GM18951 (cell line): ENCODE data around the gene KDM4B.

ENCODE experiments used
- POLR2A ChIP-seq: IDR thresholded peaks from 4 replicates; pipeline ENCODE4 v1.6.1; 2011; ENCODE audit warnings: mild to moderate bottlenecking; ENCODE audit not compliant: insufficient read length, insufficient read depth; ENCODE audit errors: extremely low read depth
- in situ Hi-C: fragments of 300-500 bp; cut with MboI; formaldehyde crosslinking; loops from one replicate; pipeline ENCODE4 v1.12.0; 2022; ENCODE audit warnings: low sequenced_read_pairs, mixed read lengths, inconsistent platforms; ENCODE audit not compliant: unreplicated experiment

The KDM4B gene

DNA sequence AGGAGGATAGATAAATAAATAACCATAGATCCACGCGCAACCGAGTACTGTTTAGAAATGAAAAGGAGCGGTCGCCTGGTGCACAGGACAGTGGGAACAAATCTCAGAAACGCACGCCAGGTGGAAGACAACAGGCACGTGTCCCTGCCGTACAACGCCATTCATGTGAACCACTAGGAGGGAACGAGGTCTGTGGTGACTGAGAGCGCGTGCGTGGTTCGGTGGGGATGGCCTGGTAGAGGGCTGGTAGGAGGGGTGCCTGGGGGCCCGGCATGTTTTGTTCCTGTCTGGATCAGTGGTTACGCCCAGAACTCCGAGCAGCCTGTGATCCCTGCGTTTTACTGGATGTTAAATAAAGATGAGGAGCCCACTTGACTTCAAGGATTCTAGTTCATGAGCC, 111.9 kb downstream of the KDM4B start:
- in situ Hi-C loops: no loop called here

GRCh38 chr19:5081443-5082161, 112.7 kb downstream of the KDM4B start:
- in situ Hi-C loops: no loop called here
- TF ChIP-seq POLR2A: no peak

More for the DNA sequence above, 111.9 kb downstream of the KDM4B start:
- TF ChIP-seq POLR2A: no peak

DNA sequence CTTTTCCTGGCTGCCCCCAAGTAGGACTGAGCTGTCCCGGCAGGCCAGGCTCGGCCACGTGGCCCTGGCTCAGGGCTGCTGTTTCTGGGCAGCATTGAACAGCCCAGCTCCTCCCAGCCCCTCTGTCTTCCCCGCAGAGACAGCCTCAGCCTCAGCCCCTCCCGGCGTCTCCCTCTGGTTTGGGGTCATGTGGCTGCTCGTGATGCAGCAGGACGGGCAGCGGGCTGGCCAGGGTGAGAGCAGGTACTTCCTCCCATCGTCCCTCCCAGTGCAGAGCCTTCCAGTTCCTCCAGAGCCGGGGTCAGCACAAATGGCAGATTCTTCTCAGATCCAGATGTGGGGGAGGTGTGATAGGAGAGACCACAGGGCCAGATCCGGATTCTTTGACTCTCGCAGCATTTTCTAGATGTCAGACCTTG, 114.6 kb downstream of the KDM4B start:
- TF ChIP-seq POLR2A: no peak
- in situ Hi-C loops: no loop called here

DNA sequence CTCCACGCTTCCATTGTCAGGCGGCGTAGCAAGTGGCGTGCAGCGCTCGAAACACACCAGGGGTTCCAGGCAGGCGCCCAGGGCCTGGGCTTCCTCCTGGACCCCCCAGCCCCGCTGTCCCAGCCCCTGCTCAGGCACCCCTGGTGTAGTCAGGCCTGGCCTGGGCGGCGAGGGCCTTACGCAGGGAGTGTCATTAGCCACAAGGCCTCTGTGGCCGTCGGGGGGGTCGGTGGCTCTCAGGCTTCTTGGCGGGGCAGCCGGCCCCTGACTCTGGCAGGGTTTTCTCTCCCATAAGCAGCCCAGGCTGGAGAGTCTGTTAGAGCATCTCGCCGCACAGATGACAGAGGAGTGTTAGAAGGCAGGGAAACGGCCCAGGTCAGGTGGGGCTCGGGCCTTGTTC, 116.7 kb downstream of the KDM4B start:
- no peak for TF ChIP-seq POLR2A
- in situ Hi-C loops: no loop called here

DNA sequence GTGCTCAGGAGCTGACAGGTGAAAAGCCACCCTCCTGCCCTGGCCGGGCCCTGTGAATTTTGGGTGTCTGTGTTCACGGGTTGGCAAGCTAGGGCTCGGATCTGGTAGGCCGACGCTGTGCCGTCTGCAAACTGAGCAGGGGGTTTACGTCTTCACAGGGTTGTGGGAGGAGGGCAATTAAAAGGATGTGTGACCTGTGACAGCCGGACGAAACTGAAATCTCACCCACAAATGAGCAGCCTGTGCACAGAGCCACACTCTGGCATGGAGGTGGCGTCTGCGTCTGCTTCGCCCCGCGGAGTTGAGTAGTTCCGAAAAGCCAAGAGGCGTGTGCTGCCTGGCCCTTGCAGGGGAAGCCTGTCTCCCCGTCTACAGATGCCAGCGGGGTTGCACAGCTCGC, 117.3 kb downstream of the KDM4B start:
- TF ChIP-seq POLR2A: no peak

GRCh38 chr19:5086725-5087439, 118.0 kb downstream of the KDM4B start:
- TF ChIP-seq POLR2A: no peak
- in situ Hi-C loops: no loop called here

More for the DNA sequence above, 117.3 kb downstream of the KDM4B start:
- in situ Hi-C loops: no loop called here

GRCh38 chr19:5089283-5089682, 120.4 kb downstream of the KDM4B start:
- TF ChIP-seq POLR2A: no peak
- in situ Hi-C loops: no loop called here

GRCh38 chr19:5090465-5091017, 121.6 kb downstream of the KDM4B start:
- no peak for TF ChIP-seq POLR2A

DNA sequence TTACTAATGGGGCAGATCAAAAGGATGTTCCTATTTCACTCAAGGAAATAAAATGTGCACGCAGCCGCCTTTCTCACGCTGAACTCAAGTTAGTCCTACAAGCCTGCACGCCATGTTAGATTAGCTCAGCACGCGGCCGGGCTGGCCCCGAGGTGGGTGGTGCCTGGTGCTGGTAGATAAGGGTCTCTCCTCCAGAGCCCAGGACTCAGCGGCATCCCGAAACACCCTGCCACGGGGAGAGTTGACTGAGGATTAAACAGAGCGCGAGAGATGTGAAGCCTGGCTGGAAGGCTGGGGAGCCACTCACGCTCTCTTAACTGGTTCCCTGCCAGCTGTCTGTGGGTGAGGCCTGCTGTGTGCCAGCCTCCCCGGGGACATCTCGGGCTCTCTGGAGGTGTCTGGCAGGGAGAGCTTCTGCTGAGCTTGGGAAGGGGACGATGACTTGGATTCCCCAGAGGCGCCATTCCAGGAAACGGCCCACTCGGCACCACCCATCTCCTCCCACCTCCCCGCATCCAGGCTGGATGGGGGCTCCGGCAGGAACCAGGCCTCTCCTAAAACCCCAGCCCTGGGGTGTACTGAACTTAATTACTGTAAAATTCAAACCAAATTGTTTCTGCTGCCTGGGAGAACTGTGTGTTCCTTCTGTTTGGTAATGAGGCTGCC, 122.2 kb downstream of the KDM4B start:
- TF ChIP-seq POLR2A: no peak
- in situ Hi-C loops: no loop called here

More at GRCh38 chr19:5090465-5091017, 121.6 kb downstream of the KDM4B start:
- in situ Hi-C loops: no loop called here

DNA sequence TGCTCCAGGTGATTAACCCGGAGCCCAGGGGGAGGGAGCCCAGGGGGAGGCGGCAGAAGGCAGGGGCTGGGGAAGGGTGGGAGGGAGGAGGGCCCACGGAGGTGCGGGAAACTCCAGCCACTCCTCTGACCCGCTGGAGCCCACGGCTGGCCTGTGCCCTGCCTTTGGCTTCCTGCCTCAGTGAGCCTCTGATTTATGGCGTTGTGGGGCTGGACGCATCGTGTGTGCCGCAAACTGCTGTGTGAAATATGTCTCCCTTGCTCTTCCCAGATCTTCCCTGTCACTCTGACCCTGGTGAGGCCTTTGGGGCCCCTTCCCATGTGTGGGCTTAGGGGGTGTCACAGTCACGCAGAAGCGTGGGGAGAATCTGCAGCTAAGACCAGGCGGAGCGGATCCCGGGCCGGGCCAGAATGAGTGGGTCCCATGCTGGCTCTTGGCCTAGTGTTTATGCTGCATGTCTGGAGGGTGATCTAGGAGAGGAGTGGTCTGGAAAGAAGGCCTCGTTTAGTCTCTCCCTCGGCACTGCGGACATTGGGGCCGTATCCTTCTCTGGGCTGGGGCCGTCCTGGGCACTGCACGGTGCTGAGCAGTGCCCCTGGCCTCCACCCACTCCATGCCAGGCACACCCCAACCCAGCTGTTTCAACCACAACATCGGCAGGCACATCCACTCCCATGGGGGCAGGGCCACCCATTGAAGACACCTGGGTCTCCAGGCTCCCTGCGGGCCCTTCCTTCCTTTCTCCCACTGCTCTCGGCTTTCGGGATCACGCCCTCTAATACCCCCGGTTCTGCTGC, 123.0 kb downstream of the KDM4B start:
- in situ Hi-C loops: no loop called here
- TF ChIP-seq POLR2A: no peak

DNA sequence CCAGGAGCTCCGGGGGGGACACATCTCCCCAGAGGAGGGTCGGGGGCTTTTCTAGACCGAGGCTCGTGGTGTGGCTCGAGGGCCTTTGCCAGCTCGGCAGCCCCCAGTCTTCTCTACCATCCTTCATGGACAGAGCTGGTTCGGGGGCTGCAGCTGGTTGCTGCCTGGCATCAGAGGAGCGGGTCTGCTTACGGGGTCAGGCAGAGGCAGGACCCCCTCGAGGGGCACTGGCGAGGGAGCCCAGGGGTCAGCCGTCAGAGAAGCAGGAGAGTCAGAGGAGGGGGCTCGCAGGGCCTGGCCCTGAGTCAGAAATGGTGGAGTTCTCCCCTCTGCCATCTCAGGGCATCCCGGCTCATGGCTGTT, 123.5 kb downstream of the KDM4B start:
- in situ Hi-C loops: no loop called here
- no peak for TF ChIP-seq POLR2A

GRCh38 chr19:5093297-5093928, 124.5 kb downstream of the KDM4B start:
- in situ Hi-C loops: no loop called here
- no peak for TF ChIP-seq POLR2A
